GM10266 (cell line): Measurements from ENCODE around the gene WDR45B.
"Not testable (repeated sequence)": the region's sequence is repeated elsewhere in the genome, so short reads cannot be mapped to it uniquely, and the experiment has no call there.

Experiments
- DNase-seq: peaks from one replicate; pipeline ENCODE4 v3.0.0; 2012; ENCODE audit errors: extremely low spot score
- CTCF ChIP-seq: IDR thresholded peaks from 2 replicates; pipeline ENCODE4 v1.5.1; 2012; ENCODE audit warnings: mild to moderate bottlenecking, low read depth; ENCODE audit not compliant: control insufficient read depth, insufficient read depth; ENCODE audit errors: missing control alignments

The WDR45B gene

GRCh38 chr17:82588266-82589175 is 59.7 kb downstream of the WDR45B start:
- DNase-seq, result no peak

GRCh38 chr17:82587234-82588086 is 60.8 kb downstream of the WDR45B start:
- TF ChIP-seq CTCF, result no peak
- DNase-seq, result no peak

More at GRCh38 chr17:82588266-82589175, 59.7 kb downstream of the WDR45B start:
- no peak for TF ChIP-seq CTCF

GRCh38 chr17:82586576-82587233 is 61.5 kb downstream of the WDR45B start:
- TF ChIP-seq CTCF, result no peak
- DNase-seq, result no peak

- DNase-seq, result not testable (repeated sequence)
Measured at GRCh38 chr17:82585935-82586575, 62.2 kb downstream of the WDR45B start.

- TF ChIP-seq CTCF, result no peak
Measured at GRCh38 chr17:82583720-82584234, 64.5 kb downstream of the WDR45B start.

GRCh38 chr17:82582709-82583108 is 65.5 kb downstream of the WDR45B start:
- DNase-seq, result no peak
- no peak for TF ChIP-seq CTCF

More at GRCh38 chr17:82583720-82584234, 64.5 kb downstream of the WDR45B start:
- DNase-seq, result no peak

GRCh38 chr17:82582213-82582612 is 66.0 kb downstream of the WDR45B start:
- DNase-seq, result no peak
- TF ChIP-seq CTCF, result no peak

- DNase-seq, result not testable (repeated sequence)
Measured at GRCh38 chr17:82579969-82580368, 68.3 kb downstream of the WDR45B start.
